Measurements from ENCODE around the gene P3H3. TPM values are rescaled to one million over a fixed set of nuclear protein-coding genes. Genes with fewer than 3 reads are reported as not detected.

P3H3 gene
- total and polyA plus RNA-seq, 9 donors = 4.7 to 92.3 (median 61.1) TPM

- no peak for DNase-seq
- TF ChIP-seq POLR2A (IDR thresholded peaks at IDR 0.05) = no peak
- TF ChIP-seq EP300 (IDR thresholded peaks at IDR 0.05) = no peak
- TF ChIP-seq, protein P1, sequence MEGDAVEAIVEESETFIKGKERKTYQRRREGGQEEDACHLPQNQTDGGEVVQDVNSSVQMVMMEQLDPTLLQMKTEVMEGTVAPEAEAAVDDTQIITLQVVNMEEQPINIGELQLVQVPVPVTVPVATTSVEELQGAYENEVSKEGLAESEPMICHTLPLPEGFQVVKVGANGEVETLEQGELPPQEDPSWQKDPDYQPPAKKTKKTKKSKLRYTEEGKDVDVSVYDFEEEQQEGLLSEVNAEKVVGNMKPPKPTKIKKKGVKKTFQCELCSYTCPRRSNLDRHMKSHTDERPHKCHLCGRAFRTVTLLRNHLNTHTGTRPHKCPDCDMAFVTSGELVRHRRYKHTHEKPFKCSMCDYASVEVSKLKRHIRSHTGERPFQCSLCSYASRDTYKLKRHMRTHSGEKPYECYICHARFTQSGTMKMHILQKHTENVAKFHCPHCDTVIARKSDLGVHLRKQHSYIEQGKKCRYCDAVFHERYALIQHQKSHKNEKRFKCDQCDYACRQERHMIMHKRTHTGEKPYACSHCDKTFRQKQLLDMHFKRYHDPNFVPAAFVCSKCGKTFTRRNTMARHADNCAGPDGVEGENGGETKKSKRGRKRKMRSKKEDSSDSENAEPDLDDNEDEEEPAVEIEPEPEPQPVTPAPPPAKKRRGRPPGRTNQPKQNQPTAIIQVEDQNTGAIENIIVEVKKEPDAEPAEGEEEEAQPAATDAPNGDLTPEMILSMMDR (IDR thresholded peaks at IDR 0.05) = no peak
- intact Hi-C loops (cut with DNase I) = no loop called here
- H3K27ac ChIP-seq = no peak overlapping the region
- no peak overlapping the region for H3K4me3 ChIP-seq
- H3K36me3 ChIP-seq = no peaks in the 10 kb centered on the region
- H3K9me3 ChIP-seq = no peaks in the 10 kb centered on the region
- H3K27me3 ChIP-seq = no peaks in the 10 kb centered on the region
- WGBS, 3 donors = 38 to 44% (median 43%) methylated on average over 14 to 16 of the region's 16 CpGs
- H3K4me1 ChIP-seq (ENCODE audit: insufficient read depth) = peaks cover 7% of the 10 kb centered on the region
These were observed 22.6 kb downstream of the P3H3 start for GRCh38 chr12:6850796-6851152.

GRCh38 chr12:6851153-6851920, 23.1 kb downstream of the P3H3 start, which contains the start of gene CDCA3:
Gene CDCA3, minus strand, starts transcription at chr12:6851286. Its CDS starts 334 bp downstream, at chr12:6850952.
- Histone ChIP-seq H3K27ac (peak within 1 kb of the TSS; percentile 48 to 91), H3K27me3 (no peaks in the 10 kb centered on the region), H3K36me3 (no peaks in the 10 kb centered on the region), H3K4me1 (ENCODE audit: insufficient read depth) (peaks cover 7% of the 10 kb centered on the region), H3K4me3 (peak within 1 kb of the TSS; percentile 72), H3K9me3 (no peaks in the 10 kb centered on the region)
- TF ChIP-seq, protein P1 (IDR thresholded peaks at IDR 0.05) = no peak
- TF ChIP-seq POLR2A (IDR thresholded peaks at IDR 0.05) = peak; percentile 36
- 0 to 1% (median 0%) methylated on average over 37 of the region's 37 CpGs for WGBS, 3 donors
- intact Hi-C loops (cut with DNase I) = no loop called here
- DNase-seq = peak; percentile 93 to 96 (median 94)

DNA sequence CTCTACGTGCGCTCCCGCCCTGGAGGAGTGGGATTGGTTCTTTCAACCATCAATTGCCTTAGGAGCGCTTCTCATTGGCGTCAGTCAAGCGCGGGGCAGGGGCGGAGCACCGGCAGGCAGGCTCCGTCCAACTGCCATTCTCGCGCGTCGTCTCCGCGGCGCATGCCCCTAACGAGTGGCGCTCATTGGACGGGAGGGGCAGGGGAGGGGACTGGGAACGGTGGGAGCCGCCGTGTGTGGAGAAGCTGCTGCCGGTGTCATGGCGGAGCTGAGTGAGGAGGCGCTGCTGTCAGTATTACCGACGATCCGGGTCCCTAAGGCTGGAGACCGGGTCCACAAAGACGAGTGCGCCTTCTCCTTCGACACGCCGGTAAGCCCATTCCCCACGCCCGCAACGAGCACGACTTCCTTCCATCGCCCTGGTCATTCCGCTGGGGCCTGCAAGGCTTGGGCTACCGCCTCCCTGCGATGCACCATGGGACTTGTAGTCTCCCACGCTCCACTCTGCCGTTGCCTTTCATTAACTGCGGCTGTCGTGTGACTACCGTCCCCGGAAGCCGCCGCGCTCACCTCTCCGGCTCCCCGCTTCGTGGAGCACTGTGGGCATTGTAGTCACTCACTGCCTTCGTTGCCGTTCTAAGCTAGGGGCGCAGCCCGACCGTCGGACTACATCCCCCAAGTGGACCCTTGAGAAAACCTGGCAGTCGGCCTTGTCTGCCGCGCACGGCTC, 23.9 kb downstream of the P3H3 start, which contains the start of gene USP5:
Gene USP5 (plus strand): TSS at position 230 of the 730 bp plus-strand sequence. CDS start 30 bp downstream, at position 260.
- peaks cover 7% of the 10 kb centered on the region for H3K4me1 ChIP-seq (ENCODE audit: insufficient read depth)
- WGBS, 3 donors = 0 to 1% (median 0%) methylated on average over 53 to 65 of the region's 65 CpGs
- TF ChIP-seq, protein P1 (IDR thresholded peaks at IDR 0.05) = no peak
- no peak for TF ChIP-seq EP300 (IDR thresholded peaks at IDR 0.05)
- TF ChIP-seq POLR2A (IDR thresholded peaks at IDR 0.05) = no peak
- DNase-seq = peak; percentile 97 to 99 (median 98)
- no peaks in the 10 kb centered on the region for H3K27me3 ChIP-seq
- H3K27ac ChIP-seq = peak within 1 kb of the TSS; percentile 48 to 91
- no peaks in the 10 kb centered on the region for H3K9me3 ChIP-seq
- peak within 1 kb of the TSS; percentile 72 for H3K4me3 ChIP-seq
- intact Hi-C loops (cut with DNase I) = no loop called here
- H3K36me3 ChIP-seq = no peaks in the 10 kb centered on the region

DNA sequence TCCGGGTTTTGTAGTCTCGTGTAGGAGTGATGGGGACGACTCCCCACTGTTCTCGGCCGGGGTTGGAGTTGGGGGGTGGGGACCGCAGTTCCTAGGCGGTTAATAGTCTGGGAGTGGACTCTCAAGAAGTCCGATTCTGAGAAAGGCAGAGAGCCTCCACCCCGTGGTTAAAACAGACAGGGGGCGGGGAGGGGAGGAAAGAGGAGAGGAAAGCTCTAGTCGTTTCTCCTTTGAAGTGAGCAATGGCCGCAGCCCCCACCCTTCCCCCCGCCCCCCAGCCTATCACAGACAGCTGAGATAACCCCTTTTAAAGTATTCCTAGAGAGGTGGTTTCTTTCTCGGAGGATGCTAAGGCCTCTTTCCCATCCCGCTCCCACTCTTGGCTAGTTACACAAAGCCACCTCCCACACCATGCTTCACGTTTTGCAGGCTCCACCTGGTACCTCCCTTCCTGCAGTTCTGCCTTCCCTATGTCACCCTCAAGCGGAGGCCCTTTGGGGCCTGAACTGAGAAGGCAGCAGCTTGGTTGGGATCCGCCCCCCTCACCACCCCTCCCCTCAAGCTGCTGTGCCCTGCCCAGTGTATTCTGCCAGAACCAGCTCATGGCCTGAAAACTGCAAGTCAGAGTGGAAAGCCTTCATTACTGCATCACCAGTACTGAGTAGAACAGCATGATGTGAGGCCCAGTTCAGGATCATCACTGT, 24.6 kb downstream of the P3H3 start:
- peak overlapping the region in 1 of 2 donors; percentile 42 for H3K27ac ChIP-seq
- H3K4me1 ChIP-seq (ENCODE audit: insufficient read depth) = peaks cover 7% of the 10 kb centered on the region
- intact Hi-C loops (cut with DNase I) = no loop called here
- H3K36me3 ChIP-seq = no peaks in the 10 kb centered on the region
- no peaks in the 10 kb centered on the region for H3K9me3 ChIP-seq
- no peaks in the 10 kb centered on the region for H3K27me3 ChIP-seq
- peak overlapping the region; percentile 48 for H3K4me3 ChIP-seq
- TF ChIP-seq POLR2A (IDR thresholded peaks at IDR 0.05) = peak; percentile 15
- TF ChIP-seq EP300 (IDR thresholded peaks at IDR 0.05) = no peak
- DNase-seq = peak; percentile 43 to 64 (median 63)
- WGBS, 3 donors = 0 to 1% (median 1%) methylated on average over 18 of the region's 18 CpGs
